IPS-NIHi7 (cell line): ENCODE data around the gene GCNA.
"Not testable (repeated sequence)": the region's sequence is repeated elsewhere in the genome, so short reads cannot be mapped to it uniquely, and the experiment has no call there.

Experiments
- DNase-seq: peaks from one replicate; pipeline ENCODE4 v3.0.0; 2012; ENCODE audit warnings: mixed read lengths; ENCODE audit errors: extremely low spot score

GCNA gene

DNA sequence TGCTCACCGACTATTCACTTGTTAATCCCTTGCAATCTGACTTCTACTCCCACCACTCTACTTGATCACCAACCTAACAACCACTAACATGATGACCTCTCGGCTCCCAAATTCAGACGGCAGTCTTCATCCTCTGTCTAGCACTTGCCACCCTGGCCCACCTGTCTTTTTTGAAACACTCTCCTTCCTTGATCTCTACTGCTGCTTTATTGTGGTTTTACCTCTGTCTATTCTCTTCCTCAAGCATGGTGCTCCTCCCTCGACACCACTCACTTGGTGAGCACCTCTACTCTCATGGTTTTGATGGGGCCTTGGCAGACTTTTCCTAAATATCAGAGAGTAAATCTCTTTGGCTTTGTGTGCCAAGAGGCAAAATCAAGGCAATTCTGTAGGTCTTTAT, 61.8 kb downstream of the GCNA start:
- no peak for DNase-seq

DNA sequence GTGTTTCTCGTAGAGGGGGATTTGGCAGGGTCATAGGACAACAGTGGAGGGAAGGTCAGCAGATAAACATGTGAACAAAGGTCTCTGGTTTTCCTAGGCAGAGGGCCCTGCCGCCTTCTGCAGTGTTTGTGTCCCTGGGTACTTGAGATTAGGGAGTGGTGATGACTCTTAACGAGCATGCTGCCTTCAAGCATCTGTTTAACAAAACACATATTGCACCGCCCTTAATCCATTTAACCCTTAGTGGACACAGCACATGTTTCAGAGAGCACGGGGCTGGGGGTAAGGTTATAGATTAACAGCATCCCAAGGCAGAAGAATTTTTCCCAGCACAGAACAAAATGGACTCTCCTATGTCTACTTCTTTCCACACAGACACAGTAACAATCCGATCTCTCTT, 66.2 kb downstream of the GCNA start:
- DNase-seq: not testable (repeated sequence)

DNA sequence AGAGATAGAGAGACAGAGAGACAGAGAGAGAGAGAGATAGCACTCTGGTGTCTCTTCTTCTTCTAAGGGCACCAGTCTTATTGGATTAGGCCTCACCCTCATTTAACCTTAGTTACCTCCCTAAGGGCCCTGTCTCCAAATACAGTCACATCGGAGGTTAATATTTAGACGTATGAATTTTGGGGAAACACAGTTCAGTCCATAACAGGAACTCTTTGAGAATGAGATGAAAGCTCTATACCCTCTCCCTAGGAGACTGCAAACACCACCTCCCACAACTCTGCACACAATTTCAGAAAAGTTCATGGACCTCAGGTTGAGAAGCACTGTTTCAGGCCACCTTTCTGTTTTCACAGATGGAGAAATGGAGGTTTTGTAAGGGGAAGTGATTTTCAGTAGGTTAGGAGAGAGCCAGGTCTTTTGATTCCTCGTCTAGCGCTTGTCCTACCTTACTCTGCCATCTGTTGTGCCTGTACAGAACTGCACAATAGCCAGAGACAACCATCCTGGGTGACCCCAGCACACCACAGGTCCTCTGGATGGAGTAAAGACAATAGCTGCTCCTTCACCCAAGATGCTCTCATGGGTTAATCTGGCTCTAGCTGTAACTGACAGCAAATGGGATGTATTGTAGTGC, 72.2 kb downstream of the GCNA start:
- DNase-seq: no peak

GRCh38 chrX:71652405-71652804, 74.2 kb downstream of the GCNA start:
- peak; percentile 57 for DNase-seq

- DNase-seq: no peak
These were observed 75.1 kb downstream of the GCNA start for GRCh38 chrX:71653344-71653743.

GRCh38 chrX:71657267-71657666, 79.0 kb downstream of the GCNA start:
- DNase-seq: no peak

DNA sequence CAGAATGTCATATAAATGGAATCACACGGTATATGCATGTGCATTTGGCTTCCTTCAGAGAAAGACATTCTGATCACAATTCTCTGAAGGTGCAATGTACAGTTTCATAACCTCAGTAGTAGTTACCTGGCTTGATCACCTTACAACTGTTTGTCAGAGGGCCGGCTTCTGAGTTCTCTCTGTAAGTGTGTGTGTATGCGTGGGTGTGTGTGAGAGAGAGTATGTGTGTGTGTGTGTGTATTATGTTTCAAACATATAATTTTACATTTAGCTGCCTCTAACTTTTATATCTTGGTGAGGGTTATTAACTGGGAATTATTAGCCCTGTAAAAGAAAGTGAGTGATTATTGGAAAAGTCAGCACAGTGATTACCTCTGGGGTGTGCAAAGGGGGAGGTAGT, 81.1 kb downstream of the GCNA start:
- DNase-seq: no peak

DNA sequence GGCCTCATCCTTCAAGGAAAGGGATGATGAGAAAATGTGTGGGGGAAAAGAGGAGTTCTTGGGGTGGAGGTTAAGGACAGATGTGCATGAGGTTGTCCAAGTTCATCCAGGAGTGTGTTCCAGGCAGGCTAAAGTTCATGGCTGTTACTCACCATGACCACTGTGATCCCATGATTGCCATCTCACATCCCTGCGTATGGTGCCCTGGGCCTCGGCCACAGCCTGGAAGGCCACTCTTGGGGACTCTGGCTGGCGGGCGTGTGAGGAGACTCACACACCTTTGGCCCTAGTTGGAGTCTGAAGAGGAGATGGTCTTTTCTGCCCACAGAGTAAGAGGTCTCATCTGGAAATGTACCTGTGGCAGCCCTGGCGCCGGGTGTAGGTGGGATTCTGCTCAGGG, 81.7 kb downstream of the GCNA start:
- DNase-seq: no peak

- no peak for DNase-seq
These were observed 82.6 kb downstream of the GCNA start for GRCh38 chrX:71660562-71661416.

DNA sequence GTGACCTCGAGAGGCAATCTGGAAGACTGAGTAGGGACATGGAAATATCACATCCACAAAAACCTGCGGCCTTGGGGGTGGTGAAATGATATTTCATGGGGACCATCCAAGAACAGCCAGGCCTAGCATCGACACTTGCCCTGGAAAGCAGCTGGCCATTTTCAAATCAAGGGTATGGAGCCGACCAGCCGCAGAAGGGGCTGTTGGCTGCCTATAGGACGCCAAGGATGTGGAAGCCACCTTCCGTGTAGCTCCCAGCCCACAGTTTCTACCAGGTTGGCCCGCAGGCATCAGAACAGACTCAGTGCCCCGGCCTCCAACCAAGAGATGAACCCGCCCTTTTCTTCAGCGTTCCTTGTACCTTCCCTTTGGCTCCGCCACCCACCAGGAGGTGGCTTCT, 83.7 kb downstream of the GCNA start:
- no peak for DNase-seq

DNA sequence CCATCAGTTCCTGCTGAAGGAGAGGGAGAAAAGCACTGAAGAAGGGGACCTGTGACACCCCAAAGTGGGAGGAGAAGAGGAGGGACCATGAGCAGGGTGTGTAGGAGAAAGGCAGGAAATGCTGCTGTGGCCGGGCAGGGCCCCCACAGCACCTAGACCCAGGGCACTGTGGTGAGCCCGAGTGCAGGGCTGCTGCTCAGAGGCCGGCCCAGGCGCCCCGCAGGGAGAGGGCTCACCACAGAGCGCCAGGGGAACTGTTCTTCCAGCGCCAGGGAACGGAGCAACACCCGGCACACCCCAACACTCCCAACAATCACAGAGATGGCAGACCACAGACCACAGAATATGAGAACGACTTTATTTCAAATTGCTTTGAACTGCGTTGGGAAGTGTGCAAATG, 84.4 kb downstream of the GCNA start:
- DNase-seq: not testable (repeated sequence)
